GM19035 (cell line): ENCODE results near the gene FLT1.

Experiments used
- ATAC-seq: cut with Tn5 transposase; IDR thresholded peaks from one replicate; pipeline ENCODE4 v1.9.1; 2021; ENCODE audit not compliant: unreplicated experiment

The FLT1 gene

GRCh38 chr13:28257305-28257704 lies 237.6 kb downstream of the FLT1 start:
- ATAC-seq: no peak

- ATAC-seq: no peak
These were observed 242.4 kb downstream of the FLT1 start for GRCh38 chr13:28252547-28252946.

- ATAC-seq: no peak
These were observed 243.5 kb downstream of the FLT1 start for GRCh38 chr13:28251466-28251865.

GRCh38 chr13:28250542-28250941 lies 244.4 kb downstream of the FLT1 start:
- ATAC-seq: no peak
